SK-N-SH (cell line): ENCODE measurements around the gene MB21D2. TPM values are rescaled to one million over a fixed set of nuclear protein-coding genes. Genes with fewer than 3 reads are reported as not detected.

Experiments
- CTCF ChIA-PET: fragments of 300-600, 350-600 bp; formaldehyde crosslinking; extraction: SDS; loops from one replicate; lab custom pipeline; 2021; lab: Yijun Ruan, JAX
- POLR2A ChIA-PET: fragments of 350-600 bp; sonication (Branson Sonifier 250); formaldehyde crosslinking; extraction: SDS; loops from one replicate; lab custom pipeline; 2020; ENCODE audit warnings: antibody characterized with exemption, inconsistent platforms; lab: Yijun Ruan, JAX
- DNase-seq: peaks from one replicate; pipeline ENCODE4 v3.0.0; 2012
- H2AFZ ChIP-seq: fragments of 200-600 bp; sonication (generic); 2 replicates; pipeline ENCODE4 v1.8.1; 2016; ENCODE audit warnings: antibody characterized with exemption, mild to moderate bottlenecking, low read depth
- H3F3A ChIP-seq: fragments of 200-600 bp; sonication (generic); replicated peaks from 2 replicates; pipeline ENCODE3; 2016; ENCODE audit warnings: antibody characterized with exemption, mild to moderate bottlenecking; ENCODE audit not compliant: insufficient read depth
- H3K27ac ChIP-seq, 2 experiments: fragments of 200-500 bp in 1 of 2; fragments of 200-600 bp in 1 of 2; sonication (Bioruptor generic) in 1 of 2; sonication (generic), shearing (Covaris generic) in 1 of 2; 2 replicates each; pipeline versions ENCODE4 v1.5.1 to v1.6.1; 2014 to 2016; ENCODE audit warnings: low read depth in 2 of 2, inconsistent platforms in 1 of 2, low read length in 1 of 2, mild to moderate bottlenecking in 1 of 2, mixed read lengths in 1 of 2
- H3K27me3 ChIP-seq: fragments of 200-600 bp; sonication (generic), shearing (Covaris generic); 2 replicates; pipeline ENCODE4 v1.6.1; 2016; ENCODE audit warnings: mixed run types; ENCODE audit not compliant: insufficient read depth
- H3K36me3 ChIP-seq, 2 experiments: fragments of 200-500 bp in 1 of 2; fragments of 200-600 bp in 1 of 2; sonication (Bioruptor generic) in 1 of 2; sonication (generic) in 1 of 2; replicated peaks in 1 of 2; 2 replicates each; pipeline versions ENCODE3 to v1.5.1; 2014 to 2016; ENCODE audit warnings: low read length in 1 of 2, mild to moderate bottlenecking in 1 of 2; ENCODE audit not compliant: insufficient read depth in 2 of 2, control insufficient read depth in 1 of 2
- H3K4me1 ChIP-seq, 2 experiments: fragments of 200-500 bp in 1 of 2; fragments of 200-600 bp in 1 of 2; sonication (Bioruptor generic) in 1 of 2; sonication (generic), shearing (Covaris generic) in 1 of 2; 2 replicates each; pipeline versions ENCODE4 v1.5.1 to v1.6.1; 2014 to 2016; ENCODE audit warnings: low read depth in 1 of 2, low read length in 1 of 2, mixed run types in 1 of 2; ENCODE audit not compliant: insufficient read depth in 2 of 2, control insufficient read depth in 1 of 2
- H3K4me2 ChIP-seq: fragments of 200-600 bp; sonication (generic), shearing (Covaris generic); 2 replicates; pipeline ENCODE4 v1.6.1; 2017; ENCODE audit warnings: mixed run types
- H3K4me3 ChIP-seq, 2 experiments: fragments of 200-500 bp in 1 of 2; fragments of 200-600 bp in 1 of 2; sonication (Bioruptor generic) in 1 of 2; sonication (generic), shearing (Covaris generic) in 1 of 2; 2 replicates each; pipeline versions ENCODE4 v1.5.1 to v1.8.1; 2014 to 2016; ENCODE audit warnings: low read depth in 2 of 2, inconsistent platforms in 1 of 2, low read length in 1 of 2, mild to moderate bottlenecking in 1 of 2, mixed read lengths in 1 of 2, moderate library complexity in 1 of 2
- H3K79me2 ChIP-seq: fragments of 200-600 bp; sonication (generic); 2 replicates; pipeline ENCODE4 v1.8.1; 2017; ENCODE audit warnings: mild to moderate bottlenecking; ENCODE audit not compliant: insufficient read depth
- H3K9ac ChIP-seq: fragments of 200-600 bp; sonication (generic); 2 replicates; pipeline ENCODE4 v1.6.1; 2017; ENCODE audit warnings: mixed run types
- H3K9me2 ChIP-seq: fragments of 200-600 bp; sonication (generic); 2 replicates; pipeline ENCODE4 v1.6.1; 2017; ENCODE audit warnings: mixed run types
- H3K9me3 ChIP-seq: fragments of 200-600 bp; sonication (generic); 2 replicates; pipeline ENCODE4 v1.6.1; 2017; ENCODE audit warnings: mixed run types, mild to moderate bottlenecking, moderate library complexity
- H4K20me1 ChIP-seq: fragments of 200-600 bp; sonication (generic); 2 replicates; pipeline ENCODE4 v1.6.1; 2017; ENCODE audit warnings: mild to moderate bottlenecking, mixed run types; ENCODE audit not compliant: insufficient read depth
- CHD2 ChIP-seq: fragments of 150-350 bp; IDR thresholded peaks from 2 replicates; pipeline ENCODE4 v1.6.1; 2018; ENCODE audit warnings: low read length; ENCODE audit not compliant: partially characterized antibody
- CTCF ChIP-seq: fragments of 200-600 bp; sonication (generic); IDR thresholded peaks from 2 replicates; pipeline ENCODE4 v1.6.1; 2017; ENCODE audit warnings: antibody characterized with exemption, mild to moderate bottlenecking, moderate library complexity
- ELF1 ChIP-seq: IDR thresholded peaks from 2 replicates; pipeline ENCODE4 v1.4.0; 2012
- EP300 ChIP-seq, 2 experiments: IDR thresholded peaks; 2 replicates each; pipeline versions ENCODE4 v1.4.0 to v1.6.1; 2012; ENCODE audit warnings: borderline replicate concordance in 1 of 2, low read depth in 1 of 2, low read length in 1 of 2
- FOXJ3 ChIP-seq: sonication (generic); formaldehyde crosslinking; IDR thresholded peaks from 2 replicates; pipeline ENCODE4 v1.5.1; 2020; ENCODE audit warnings: mild to moderate bottlenecking, missing genetic modification reagents
- GABPA ChIP-seq: IDR thresholded peaks from 2 replicates; pipeline ENCODE4 v1.4.0; 2012; ENCODE audit warnings: low read depth, mild to moderate bottlenecking
- GATA2 ChIP-seq: sonication (generic); formaldehyde crosslinking; IDR thresholded peaks from 2 replicates; pipeline ENCODE4 v1.5.0; 2020; ENCODE audit warnings: mild to moderate bottlenecking, missing genetic modification reagents
- JUND ChIP-seq: IDR thresholded peaks from 2 replicates; pipeline ENCODE4 v1.4.0; 2012
- NFIC ChIP-seq: IDR thresholded peaks from 2 replicates; pipeline ENCODE4 v1.4.0; 2012; ENCODE audit warnings: borderline replicate concordance
- RCOR1 ChIP-seq: fragments of 150-350 bp; IDR thresholded peaks from 2 replicates; pipeline ENCODE4 v1.6.1; 2017; ENCODE audit warnings: antibody characterized with exemption, low read length
- TAF1 ChIP-seq: IDR thresholded peaks from 2 replicates; pipeline ENCODE4 v1.6.1; 2012; ENCODE audit warnings: low read depth, mild to moderate bottlenecking, low read length, moderate library complexity, borderline replicate concordance
- TCF12 ChIP-seq: IDR thresholded peaks from 2 replicates; pipeline ENCODE4 v1.4.0; 2012
- TEAD4 ChIP-seq: IDR thresholded peaks from 2 replicates; pipeline ENCODE4 v1.4.0; 2012; ENCODE audit warnings: mild to moderate bottlenecking, borderline replicate concordance; ENCODE audit not compliant: insufficient read depth
- USF1 ChIP-seq: IDR thresholded peaks from 2 replicates; pipeline ENCODE4 v1.4.0; 2012; ENCODE audit warnings: low read depth, borderline replicate concordance
- ZBTB33 ChIP-seq: IDR thresholded peaks from 2 replicates; pipeline ENCODE4 v1.4.0; 2012; ENCODE audit warnings: low read depth, borderline replicate concordance
- WGBS: methylation state at CpG from one replicate; pipeline ENCODE4 v1.1.6; 2017; ENCODE audit warnings: low lambda C conversion rate; 5-methylcytosine and 5-hydroxymethylcytosine counted together
- polyA plus RNA-seq, 3 experiments: library from polyadenylated mRNA; depleted of rRNA; stranded (reverse); fragments of >200 nt; gene quantifications; 2 replicates each; pipeline ENCODE4 v1.2.3, GENCODE V29; 2012
- TF ChIP-seq, protein P1 (sequence below): fragments of 150-350 bp; IDR thresholded peaks from 2 replicates; pipeline ENCODE4 v1.6.1; 2017; ENCODE audit warnings: antibody characterized with exemption, low read length, low read depth, borderline replicate concordance

The MB21D2 gene
- polyA plus RNA-seq, 1 of the 3 experiments (the other 2 are of a cell fraction): 12.7 TPM

GRCh38 chr3:192843119-192843518 is 74.5 kb downstream of the MB21D2 start (continued):
- no peak for TF ChIP-seq JUND
- no peak for TF ChIP-seq EP300 (IDR thresholded peaks at IDR 0.05; ENCODE audit: borderline replicate concordance in 1 of 2, low read depth in 1 of 2, low read length in 1 of 2)
- no peak for TF ChIP-seq TAF1

DNA sequence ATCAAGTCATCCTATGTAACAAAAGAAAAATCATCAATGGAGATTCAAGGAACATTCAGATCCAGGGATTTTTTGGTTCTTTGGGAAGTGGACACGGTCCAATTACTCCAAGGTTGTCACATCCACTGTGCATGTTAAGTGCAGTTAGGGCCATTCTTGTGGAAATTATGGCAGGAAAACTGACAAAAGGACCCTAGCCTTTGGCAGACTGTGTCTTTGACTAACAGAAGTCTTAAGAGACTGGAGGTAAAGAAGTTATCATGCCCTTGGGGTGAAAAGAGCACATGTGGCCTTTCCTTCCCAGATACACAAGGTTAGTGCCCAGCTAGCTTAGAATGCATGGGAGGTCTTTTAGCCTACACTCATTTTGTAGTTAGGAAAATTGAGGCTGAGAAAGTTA is 74.9 kb downstream of the MB21D2 start:
- peaks cover 40% of the 10 kb centered on the region for H4K20me1 ChIP-seq
- H3K79me2 ChIP-seq: peaks cover 83% of the 10 kb centered on the region
- no peaks in the 10 kb centered on the region for H3K9me2 ChIP-seq
- no peak overlapping the region for H3K9ac ChIP-seq
- no peak for DNase-seq
- TF ChIP-seq GABPA (no peak), NFIC (no peak), CHD2 (no peak), FOXJ3 (CRISPR knock-in tag) (no peak), ZBTB33 (no peak), CTCF (no peak), GATA2 (CRISPR knock-in tag) (no peak), USF1 (no peak), TAF1 (no peak), TEAD4 (no peak), TCF12 (no peak), RCOR1 (no peak), JUND (no peak), ELF1 (no peak)
- TF ChIP-seq, protein P1, sequence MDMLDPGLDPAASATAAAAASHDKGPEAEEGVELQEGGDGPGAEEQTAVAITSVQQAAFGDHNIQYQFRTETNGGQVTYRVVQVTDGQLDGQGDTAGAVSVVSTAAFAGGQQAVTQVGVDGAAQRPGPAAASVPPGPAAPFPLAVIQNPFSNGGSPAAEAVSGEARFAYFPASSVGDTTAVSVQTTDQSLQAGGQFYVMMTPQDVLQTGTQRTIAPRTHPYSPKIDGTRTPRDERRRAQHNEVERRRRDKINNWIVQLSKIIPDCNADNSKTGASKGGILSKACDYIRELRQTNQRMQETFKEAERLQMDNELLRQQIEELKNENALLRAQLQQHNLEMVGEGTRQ: no peak
- ChIA-PET POLR2A (no interaction called here), CTCF (interaction anchor here (1.1 to 1.5 kb wide), 2 partner anchors 26 to 29 kb away, joined by 3 read pairs; no protein-coding TSS in a partner anchor)
- no peaks in the 10 kb centered on the region for H3K36me3 ChIP-seq
- H3K4me3 ChIP-seq: no peak overlapping the region
- no peaks in the 10 kb centered on the region for H3F3A ChIP-seq
- H2AFZ ChIP-seq: no peak overlapping the region
- peaks cover 0 to 3% of the 10 kb centered on the region in 2 experiments; a peak in 2 of 4 replicates for H3K4me1 ChIP-seq
- no peak overlapping the region for H3K27ac ChIP-seq
- no peaks in the 10 kb centered on the region for H3K27me3 ChIP-seq
- 88% methylated on average over 1 of the region's 1 CpG for WGBS
- no peaks in the 10 kb centered on the region for H3K9me3 ChIP-seq
- no peak overlapping the region for H3K4me2 ChIP-seq
